Activated naive CD4-positive, alpha-beta T cell (primary cell): ENCODE data around the gene KRT27.

ENCODE experiments used
- DNase-seq, 4 experiments: peaks; one replicate each; lab custom pipeline; 2025; lab: John Stamatoyannopoulos, UW

Gene KRT27

DNA sequence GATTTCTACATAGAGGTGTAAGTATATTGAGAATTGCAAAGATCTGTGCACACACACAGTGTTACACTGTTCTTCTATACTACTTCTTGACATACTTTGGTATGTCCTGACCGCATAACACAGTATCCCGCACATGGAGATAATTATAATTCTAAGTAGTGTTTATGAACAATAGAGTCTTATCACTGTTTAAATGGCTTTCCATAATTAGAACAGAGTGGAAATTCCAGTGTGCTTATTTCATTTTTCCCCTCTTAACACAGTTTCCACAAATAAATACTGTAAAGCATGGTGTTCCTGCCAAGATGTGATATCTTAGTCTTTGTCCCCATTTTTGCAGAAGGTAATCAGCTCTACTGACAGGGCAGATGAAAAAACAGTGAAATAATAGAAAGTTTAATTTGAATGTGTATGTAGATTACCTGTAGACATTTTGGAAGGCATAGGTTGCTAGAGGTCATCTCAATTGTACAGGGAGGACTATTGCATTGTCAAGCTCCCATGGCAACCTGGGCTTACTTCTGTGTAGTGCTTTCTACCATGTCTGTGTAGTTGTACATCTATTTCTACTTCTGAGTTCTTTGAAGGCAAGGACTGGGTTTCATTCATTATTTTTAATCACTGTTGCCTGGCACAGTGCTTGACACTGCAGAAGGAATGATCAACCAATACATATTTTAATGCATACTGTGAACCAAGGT, 27.5 kb upstream of the KRT27 start:
- no peak for DNase-seq

DNA sequence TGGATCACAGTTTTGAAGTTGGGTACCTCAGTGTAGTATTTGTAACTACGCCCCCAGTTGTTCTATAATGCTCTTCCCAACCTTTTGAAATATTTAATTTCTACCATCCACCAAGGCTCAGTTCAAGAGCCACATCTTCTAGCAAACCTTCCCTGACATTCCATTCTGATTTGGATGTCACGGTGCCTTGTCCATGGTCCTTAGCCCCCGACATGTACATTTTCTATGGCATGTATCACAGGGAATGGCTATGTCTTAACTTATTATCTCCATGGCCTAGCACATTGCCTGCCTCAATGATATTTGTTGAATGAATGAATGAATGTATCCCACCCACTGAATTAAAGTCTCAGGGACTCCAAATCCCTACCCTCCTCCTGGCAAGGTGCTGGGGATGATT, 23.8 kb upstream of the KRT27 start:
- no peak for DNase-seq

DNA sequence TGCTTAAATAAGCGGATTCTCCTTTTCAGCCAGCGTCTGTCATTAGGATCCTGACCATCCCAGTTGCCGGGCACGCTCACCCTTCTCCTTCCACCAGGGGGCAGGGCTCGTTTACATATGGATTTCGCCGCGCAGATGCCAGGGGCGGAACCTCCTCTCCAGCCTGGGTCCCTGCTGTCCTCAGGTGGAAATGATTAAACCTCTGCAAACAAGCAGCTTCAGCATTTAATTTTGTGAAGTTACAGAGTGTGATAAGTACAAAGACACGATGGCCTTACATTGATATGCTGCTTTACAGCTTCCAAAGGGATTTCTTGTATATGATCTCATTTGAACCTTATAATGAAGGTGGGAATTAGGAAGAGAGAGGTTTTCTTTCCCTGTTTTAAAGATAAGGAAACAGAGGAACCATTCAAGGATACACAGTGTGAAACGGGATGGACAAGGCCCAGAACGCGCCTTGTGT, 21.3 kb upstream of the KRT27 start:
- DNase-seq = peak; percentile 22 to 64 (median 52)

DNA sequence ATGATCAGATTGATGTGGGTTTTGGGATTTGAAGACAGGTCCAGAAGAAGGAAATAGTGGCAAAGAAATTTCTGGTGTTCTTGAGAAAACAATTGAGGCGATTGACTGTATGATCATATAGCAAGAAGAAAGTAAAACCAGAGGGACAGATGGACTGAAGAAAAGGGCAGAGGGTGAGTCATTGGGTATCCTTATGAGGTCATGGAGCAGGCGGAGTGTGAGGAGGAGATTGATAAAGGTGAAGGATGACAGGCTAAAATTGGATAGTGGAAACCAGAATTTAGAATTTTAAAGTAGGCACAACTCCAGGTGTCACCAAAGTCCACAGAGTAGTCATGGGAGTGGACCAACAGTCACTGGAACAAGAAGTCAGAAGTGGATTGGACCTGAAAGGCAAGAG, 18.8 kb upstream of the KRT27 start:
- DNase-seq = no peak

DNA sequence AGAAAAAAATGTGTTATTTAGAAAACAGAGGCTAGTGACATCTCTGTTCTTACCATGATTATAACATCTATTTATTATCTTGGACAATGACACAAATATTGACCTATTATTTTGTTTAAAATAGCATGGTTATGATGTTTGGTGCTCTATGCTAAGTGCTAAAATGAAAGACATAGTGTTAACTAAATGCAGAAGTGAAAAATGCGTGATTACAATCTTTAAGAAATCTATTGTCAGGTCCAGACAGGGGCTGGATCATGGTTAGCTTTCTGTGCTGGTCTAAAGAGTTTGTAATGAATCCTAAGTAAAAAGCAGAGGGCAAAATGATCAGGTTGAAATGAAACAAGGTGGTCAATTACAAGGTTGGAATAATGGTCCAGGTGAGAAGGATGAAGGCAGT, 18.0 kb upstream of the KRT27 start:
- DNase-seq = no peak

DNA sequence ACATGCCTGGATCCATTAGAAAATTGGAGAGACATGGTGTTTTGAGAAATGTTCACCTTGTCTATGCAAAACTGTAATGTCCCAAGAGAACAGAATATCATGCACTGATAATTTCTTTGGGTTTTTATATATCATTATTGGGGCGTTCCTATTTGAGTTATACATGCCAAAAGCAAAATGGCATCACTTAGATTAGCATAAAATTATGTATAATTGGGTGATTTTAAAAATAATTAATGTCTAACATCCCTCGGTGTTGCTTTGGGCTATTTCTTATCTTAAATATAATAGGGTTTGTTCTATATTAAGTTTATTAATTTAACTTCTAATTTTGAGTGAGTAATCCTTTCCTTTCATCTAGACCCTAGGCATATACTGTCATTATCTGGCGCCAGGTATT, 17.5 kb upstream of the KRT27 start, which contains the start of gene KRT28:
Gene KRT28 (minus strand): TSS at position 101 of the 400 bp plus-strand sequence. CDS start 66 bp downstream, at position 35.
- DNase-seq = no peak

DNA sequence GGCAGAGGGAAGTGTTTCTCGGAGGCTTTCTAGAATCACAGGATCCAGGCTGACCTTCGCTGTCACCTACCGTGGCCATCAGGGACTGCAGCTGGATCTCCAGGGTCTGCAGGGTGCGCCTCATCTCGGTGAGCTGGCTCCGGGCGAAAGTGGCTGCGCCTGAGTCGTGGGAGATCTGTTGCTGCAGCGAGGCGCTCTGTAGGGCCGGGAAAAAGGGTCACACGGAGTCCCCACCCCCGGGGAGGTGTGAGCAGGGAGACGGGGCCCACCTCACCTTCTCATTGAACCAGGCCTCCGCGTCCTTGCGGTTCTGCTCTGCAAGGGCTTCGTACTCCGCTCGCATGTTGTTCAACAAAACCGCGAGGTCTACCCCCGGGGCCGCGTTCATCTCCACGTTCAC, 14.5 kb upstream of the KRT27 start:
- DNase-seq = no peak

DNA sequence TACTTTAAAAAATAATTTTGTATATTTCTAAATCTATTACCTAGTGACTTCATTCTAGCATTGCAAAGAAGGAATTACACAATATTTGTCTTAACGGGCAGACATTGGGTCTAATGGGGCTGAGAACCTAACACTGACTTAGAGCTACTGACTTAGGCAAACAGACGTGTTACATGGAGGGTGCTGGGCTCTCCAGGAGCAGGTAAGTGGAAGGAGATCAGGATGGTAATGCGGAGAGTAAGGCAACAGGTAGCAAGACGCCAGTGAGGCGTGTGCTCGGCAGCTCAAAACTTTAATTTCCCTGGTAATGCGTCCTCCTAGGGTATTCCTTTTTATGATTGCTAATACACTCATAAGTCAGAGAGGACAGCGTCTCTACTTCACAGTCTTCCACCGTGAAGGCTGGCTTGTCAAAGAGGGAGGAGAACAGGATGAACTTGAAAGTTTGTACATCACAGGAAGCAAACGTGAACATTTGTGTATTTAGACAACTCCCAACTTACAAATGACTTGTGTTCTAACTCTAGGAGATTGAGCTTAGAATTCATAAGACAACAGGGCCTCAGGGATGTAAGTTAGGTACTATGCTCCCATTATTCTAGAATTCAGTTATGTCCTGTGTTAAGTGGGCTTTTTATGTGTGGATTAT, 12.8 kb upstream of the KRT27 start:
- no peak for DNase-seq

DNA sequence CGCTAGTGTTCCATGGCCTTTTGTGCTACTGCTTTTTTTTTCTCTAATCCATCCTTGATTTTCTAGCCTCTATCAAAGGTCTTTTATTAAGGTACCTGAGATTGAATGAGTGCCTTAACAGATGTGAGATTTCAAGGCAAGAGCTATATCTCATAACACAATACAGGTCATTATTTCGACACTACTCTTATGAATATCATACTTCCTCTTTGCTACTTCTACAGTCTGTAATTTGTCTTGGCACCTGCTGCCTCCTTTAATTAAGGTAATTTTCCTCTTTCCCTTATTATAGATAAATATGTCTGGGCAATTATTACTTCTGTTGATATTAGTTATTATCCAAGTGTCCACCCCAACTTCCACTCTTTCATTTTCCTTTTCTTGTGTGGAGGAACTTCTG, 12.1 kb upstream of the KRT27 start:
- DNase-seq = no peak

DNA sequence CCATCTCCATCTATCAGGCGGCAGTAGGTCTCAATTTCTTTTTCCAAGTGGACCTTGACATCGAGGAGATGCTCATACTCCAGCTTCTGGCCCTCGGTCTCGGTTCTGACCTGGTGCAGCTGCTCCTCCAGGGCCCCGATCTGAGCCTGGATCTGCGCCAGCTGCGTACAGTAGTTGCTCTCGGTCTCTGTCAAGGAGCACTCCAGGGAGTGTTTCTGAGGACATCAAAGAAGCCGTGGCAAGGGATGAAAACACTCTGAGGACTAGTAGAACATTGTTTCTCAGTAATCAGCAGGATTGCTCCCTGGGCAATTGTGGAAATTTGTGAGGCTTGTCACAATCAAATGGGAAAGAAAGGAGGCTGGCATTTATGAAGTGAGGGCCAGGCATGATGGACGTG, 11.5 kb upstream of the KRT27 start:
- DNase-seq = no peak

DNA sequence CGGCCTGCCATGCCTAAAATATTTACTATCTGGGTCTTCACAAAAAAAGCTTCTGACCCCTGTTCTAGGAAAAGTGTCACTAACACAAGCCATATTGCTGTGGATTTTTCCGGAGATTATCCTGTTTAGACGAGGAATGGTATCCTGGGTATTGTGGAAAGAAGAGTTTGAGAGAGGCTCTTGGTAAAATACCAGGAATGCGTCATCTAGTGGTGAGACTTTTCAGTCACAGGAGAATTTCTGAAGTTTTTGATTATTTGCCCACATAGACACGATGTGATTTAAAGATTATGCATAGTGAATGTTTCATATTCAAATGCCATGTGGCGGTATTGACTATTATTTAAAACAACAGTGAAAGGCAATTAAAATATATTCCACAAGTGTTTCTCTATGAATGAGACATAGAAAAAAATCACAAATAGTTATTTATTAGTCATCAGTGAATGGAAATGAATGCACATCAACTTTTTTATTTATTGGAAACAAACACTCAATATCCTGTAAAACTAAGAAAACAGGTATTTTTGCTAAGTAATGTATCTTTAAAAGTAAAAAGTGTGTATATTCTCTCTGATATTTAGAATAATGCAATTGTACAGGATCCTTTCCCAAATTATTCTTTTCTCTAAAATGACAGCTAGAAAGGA, 9.6 kb upstream of the KRT27 start:
- DNase-seq = no peak

DNA sequence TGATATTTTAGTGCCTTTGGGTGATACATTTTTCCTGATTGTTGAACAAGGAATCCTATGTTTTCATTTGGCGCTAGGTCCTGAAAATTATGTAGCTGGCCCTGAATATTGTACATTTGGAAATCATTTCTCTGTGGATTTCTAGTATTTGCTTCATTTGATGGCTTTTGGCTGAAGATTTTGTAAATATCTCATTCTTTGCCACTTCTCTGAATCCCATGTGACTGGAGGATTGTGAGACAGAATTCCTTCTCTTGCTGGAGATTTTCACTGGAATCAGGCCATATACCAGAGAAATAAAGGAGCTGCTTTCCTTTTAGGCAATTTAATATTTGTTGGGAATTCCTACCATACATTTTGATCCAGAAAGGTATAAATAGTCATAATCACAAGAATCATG, 8.8 kb upstream of the KRT27 start:
- no peak for DNase-seq

DNA sequence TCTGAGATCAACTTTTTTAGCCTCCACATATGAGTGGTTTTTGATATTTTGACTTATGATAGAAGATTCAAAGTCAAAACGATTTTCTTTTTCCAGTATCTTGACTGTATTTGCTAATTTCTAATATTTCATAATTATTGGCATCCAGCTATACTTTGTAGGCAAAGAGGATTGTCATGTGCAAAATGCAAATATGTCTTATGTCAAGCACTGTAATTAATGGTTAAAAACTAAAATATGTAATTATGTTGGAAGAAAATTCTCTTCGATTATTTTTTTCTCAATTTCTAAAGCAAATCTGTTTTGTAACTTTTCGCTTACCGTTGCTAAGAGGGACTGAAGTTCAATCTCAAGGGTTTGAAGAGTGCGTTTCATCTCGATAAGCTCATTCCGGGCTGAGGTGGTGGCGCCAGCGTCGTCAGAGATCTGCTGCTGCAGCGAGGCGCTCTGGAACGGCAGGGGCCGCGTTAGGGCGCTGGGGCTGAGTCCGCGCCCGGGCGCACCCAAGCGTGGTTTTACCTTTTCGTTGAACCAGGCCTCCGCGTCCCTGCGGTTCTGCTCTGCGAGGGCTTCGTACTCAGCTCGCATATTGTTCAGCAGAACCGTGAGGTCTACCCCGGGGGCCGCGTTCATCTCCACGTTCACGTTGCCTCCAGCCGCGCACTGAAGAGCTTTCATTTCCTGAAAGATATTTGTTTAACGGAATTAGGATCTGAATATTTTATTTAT, 3.0 kb downstream of the KRT27 start:
- DNase-seq = peak in 2 of 4 experiments; percentile 5 to 7

DNA sequence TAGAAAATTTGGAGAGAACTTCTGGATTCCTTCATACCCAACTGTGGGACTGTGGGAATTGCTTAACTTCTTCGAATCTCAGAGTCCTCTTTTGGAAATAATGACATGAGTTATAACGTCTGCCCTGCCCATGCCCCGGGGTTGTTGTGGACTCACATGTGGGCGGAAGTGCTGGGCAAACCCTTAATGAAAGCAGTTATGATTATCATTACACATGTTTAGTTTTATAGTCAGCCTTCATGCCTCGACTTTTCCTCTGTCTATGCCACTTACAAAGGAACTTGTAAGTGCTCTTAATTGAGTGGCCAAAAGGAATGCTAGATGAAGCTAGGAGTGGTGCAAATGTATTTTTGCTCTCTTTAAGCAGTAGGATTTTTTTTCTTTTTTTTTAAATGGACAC, 3.9 kb downstream of the KRT27 start:
- no peak for DNase-seq

DNA sequence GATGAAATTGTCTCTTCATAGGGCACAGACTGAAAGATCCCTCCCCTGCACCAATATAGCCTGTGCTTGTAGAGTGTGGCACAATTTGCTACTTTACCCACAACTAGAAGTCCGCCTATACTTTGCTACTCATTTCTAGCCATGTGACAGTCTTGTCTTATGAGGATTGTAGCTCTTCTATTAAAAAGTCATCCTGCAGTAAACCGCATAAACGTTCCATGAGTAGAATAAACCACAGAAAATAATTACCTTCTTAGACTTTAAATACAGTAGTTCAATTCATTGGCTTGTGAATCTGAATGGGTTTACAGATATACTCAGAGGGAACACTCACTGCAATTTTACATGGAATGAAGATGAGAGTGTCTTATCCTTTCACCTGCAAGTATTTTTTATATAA, 4.4 kb downstream of the KRT27 start:
- DNase-seq = no peak

DNA sequence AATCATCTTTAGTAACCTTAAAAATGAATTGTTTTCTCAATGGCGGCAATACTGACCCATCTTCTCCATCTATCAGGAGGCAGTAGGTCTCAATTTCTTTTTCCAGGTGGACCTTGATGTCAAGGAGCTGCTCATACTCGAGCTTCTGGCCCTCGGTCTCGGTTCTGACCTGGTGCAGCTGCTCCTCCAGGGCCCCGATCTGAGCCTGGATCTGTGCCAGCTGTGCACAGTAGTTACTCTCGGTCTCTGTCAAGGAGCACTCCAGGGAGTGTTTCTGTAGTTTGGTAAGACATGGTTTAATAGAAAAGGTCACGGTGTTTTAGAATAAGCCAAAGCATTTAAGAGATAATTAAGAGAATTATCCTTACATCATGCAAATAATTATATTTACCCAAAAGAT, 4.9 kb downstream of the KRT27 start:
- no peak for DNase-seq

DNA sequence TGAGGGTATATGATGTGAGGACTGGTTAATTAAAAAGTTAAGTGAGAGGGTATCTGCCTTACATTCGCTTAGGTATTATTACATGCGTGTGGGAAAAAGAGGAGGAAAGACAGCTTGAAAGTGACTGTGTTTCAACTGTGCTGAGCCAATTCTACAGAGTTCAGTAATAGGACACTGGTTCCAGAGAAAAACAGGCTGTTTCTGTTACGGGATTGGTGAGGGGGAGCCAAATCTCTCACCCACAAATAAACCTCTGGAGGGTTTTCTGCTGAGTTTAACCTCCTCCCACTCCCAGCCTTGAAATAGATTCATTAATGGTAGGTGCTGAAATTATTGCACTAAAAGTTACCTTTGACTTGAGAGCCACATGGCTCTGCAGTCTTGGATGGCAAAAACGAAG, 6.4 kb downstream of the KRT27 start:
- DNase-seq = no peak

DNA sequence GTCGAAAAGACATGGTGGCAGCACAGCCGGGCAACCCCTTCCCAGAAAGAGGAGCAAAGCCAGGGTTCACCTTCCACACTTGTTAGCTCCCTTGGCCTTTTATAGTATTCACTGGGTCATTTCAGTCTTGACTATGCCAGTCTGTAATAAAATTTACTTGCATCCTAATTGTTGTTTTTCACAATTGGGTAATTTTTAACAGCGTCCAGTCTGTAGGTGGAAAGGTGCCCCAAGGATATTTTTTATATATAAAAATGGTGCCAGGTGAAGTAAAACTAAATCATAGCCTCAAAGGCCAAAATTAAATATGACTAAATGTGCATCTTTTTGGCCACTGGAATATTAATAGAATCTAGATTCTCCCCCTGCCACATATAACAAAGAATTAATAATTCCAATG, 10.2 kb downstream of the KRT27 start, which contains the start of gene KRT26:
Gene KRT26 (minus strand): TSS at position 101 of the 400 bp plus-strand sequence. CDS start 88 bp downstream, at position 13.
- DNase-seq = no peak

DNA sequence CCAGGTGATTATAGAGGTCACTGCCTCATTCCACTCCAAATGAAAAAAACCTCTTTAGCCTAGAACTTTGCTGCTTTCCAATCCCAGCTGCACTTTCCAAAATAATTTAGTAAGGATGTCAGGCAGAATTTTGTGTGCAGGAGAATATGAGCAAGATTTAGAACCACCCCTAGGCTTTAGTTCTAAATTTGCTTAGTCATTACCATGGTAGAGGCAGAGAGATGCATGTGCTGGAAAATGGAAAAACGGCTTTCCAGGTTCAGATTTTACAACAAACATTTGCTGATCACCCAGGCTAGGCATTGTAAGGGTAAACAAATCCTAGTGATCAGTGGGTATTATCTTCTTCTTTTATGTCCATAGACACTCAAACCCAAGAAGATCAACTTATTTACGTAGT, 16.7 kb downstream of the KRT27 start:
- no peak for DNase-seq

DNA sequence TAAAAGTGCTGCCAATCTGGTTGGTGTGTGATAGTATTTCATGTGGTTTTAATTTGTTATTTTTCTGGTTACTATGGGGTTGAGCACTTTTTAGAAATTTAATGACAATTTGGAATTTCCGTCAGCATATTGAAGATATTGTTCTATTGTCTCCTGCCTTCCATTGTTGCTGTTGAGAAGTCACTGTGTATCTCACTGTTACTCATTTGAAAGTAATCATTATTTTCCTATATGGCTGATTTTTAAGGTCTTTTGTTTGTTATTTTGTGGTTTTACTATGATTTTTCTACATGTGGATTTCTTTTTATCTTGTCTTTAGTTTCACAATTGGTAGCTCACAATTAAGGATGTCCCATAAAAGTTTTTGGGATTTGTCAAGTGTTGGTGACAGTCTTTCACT, 18.6 kb downstream of the KRT27 start:
- DNase-seq = no peak

DNA sequence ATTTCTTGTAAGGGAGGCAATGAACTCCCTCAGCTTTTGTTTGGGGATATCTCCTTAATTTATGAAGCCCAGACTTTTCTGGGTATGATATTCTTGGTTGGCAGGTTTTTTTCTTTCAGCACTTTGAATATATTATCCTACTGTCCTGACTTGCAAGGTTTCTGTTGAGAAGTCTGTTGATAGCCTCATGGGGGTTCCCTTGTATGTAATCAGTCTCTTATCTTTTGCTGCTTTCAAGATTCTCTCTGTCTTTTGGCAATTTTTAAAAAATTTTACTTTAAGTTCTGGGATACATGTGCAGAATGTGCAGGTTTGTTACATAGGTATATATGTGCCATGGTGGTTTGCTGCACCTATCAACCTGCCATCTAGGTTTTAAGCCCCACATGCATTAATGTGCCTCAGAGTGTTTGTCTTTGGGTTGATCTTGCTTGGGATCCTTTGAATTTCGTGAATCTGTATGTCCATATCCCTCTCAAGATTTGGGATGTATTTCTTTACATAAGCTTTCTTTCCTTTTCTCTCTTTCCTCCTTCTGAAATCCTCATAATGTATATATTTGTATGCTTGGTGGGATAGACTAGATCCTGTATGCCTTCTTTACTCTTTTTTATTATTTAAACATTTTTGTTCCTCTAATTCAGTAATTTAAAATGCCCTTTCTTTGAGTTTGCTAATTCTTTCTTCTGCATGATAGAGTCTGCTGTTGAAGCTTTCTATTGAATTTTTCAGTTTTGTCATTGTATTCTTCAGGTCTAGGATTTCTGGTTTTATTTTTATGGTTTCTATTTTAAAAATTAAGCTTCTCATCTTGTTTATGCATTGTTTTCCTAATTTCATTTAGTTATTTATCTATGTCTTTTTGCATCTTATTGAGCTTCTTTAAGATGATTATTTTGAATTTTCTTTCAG, 22.0 kb downstream of the KRT27 start:
- no peak for DNase-seq
